A673 (cell line): Measurements from ENCODE around the gene VTN. TPM values are rescaled to one million over a fixed set of nuclear protein-coding genes. Genes with fewer than 3 reads are reported as not detected.

Source experiments
- BruUV-seq: library from RNA; stranded (reverse); fragments of 400-500 nt; replicated peaks from 2 replicates; lab custom pipeline; 2021; lab: Mats Ljungman, UMichigan
- CTCF ChIA-PET: fragments of 300-600 bp; sonication (Branson Sonifier 250); formaldehyde crosslinking; loops from one replicate; lab custom pipeline; 2022; ENCODE audit warnings: antibody characterized with exemption; lab: Charles Lee
- POLR2A ChIA-PET: fragments of 300-600 bp; sonication (Branson Sonifier 250); formaldehyde crosslinking; loops from one replicate; lab custom pipeline; 2022; ENCODE audit warnings: antibody characterized with exemption; ENCODE audit not compliant: low non-redundant PET; lab: Charles Lee
- DNase-seq: peaks from one replicate; pipeline ENCODE4 v3.0.0-alpha.2; 2015; ENCODE audit warnings: low spot score
- H3K27ac ChIP-seq: fragments of 200-600 bp; sonication (generic); 2 replicates; pipeline ENCODE4 v1.5.1; 2016; ENCODE audit warnings: mixed run types, low read depth, mild to moderate bottlenecking, mixed read lengths, antibody characterized with exemption, low read length; ENCODE audit not compliant: poor library complexity, severe bottlenecking
- H3K27me3 ChIP-seq: fragments of 200-600 bp; sonication (generic); replicated peaks from 2 replicates; pipeline ENCODE4 v1.6.1; 2017; ENCODE audit warnings: mixed run types, low read depth, mild to moderate bottlenecking, mixed read lengths, antibody characterized with exemption, low read length; ENCODE audit not compliant: insufficient read depth, poor library complexity
- H3K36me3 ChIP-seq: fragments of 200-600 bp; sonication (generic); 2 replicates; pipeline ENCODE4 v1.6.1; 2016; ENCODE audit warnings: mixed run types, mild to moderate bottlenecking, mixed read lengths, antibody characterized with exemption, low read length; ENCODE audit not compliant: insufficient read depth, poor library complexity, severe bottlenecking
- H3K4me1 ChIP-seq: fragments of 200-600 bp; sonication (generic); 2 replicates; pipeline ENCODE4 v1.6.1; 2017; ENCODE audit warnings: mixed run types, mild to moderate bottlenecking, mixed read lengths, antibody characterized with exemption, low read length; ENCODE audit not compliant: insufficient read depth, poor library complexity, severe bottlenecking
- H3K4me3 ChIP-seq: fragments of 200-600 bp; sonication (generic); 2 replicates; pipeline ENCODE4 v1.5.1; 2016; ENCODE audit warnings: low read depth, mixed run types, mild to moderate bottlenecking, mixed read lengths, low read length; ENCODE audit not compliant: poor library complexity, severe bottlenecking
- H3K9me3 ChIP-seq: fragments of 200-600 bp; sonication (generic); 2 replicates; pipeline ENCODE4 v1.6.1; 2016; ENCODE audit warnings: mixed run types, low read depth, mild to moderate bottlenecking, mixed read lengths, antibody characterized with exemption, low read length; ENCODE audit not compliant: poor library complexity, severe bottlenecking
- CTCF ChIP-seq: fragments of 300-800, 200-600 bp; sonication (generic); conservative IDR thresholded peaks from 2 replicates; pipeline ENCODE4 v1.5.1; 2017; ENCODE audit warnings: low read depth, mild to moderate bottlenecking, antibody characterized with exemption, low read length, moderate library complexity, mixed read lengths
- EZH2 ChIP-seq: fragments of 200-600 bp; sonication (generic); IDR thresholded peaks from 2 replicates; pipeline ENCODE4 v1.6.1; 2017; ENCODE audit warnings: borderline replicate concordance, low read depth, mild to moderate bottlenecking, mixed read lengths, antibody characterized with exemption, low read length; ENCODE audit not compliant: poor library complexity, severe bottlenecking
- intact Hi-C: fragments of 100-400 bp; cut with micrococcal nuclease; formaldehyde crosslinking; loops from one replicate; pipeline ENCODE4 v1.10.0; 2022; ENCODE audit not compliant: unreplicated experiment
- total RNA-seq: library from RNA; stranded (reverse); gene quantifications from 2 replicates; pipeline ENCODE4 v1.2.3, GENCODE V29; 2021

Gene VTN
- total RNA-seq, 1 experiment from 2014 or later = 0.26 TPM

GRCh38 chr17:28379814-28380801 is 10.0 kb upstream of the VTN start:
- BruUV-seq = no TSS peak

GRCh38 chr17:28372945-28373274 is 2.8 kb upstream of the VTN start:
- no peak for TF ChIP-seq CTCF
- TF ChIP-seq EZH2 = no peak
- Histone ChIP-seq H3K9me3 (no peaks in the 10 kb centered on the region), H3K4me3 (peak overlapping the region; percentile 87), H3K27me3 (no peaks in the 10 kb centered on the region), H3K36me3 (no peaks in the 10 kb centered on the region), H3K4me1 (peaks cover 17% of the 10 kb centered on the region), H3K27ac (no peak overlapping the region)
- intact Hi-C loops = no loop called here
- POLR2A ChIA-PET = no interaction called here
- CTCF ChIA-PET = no interaction called here
- BruUV-seq = no TSS peak
- no peak for DNase-seq

More at GRCh38 chr17:28379814-28380801, 10.0 kb upstream of the VTN start:
- H3K27me3 ChIP-seq = no peaks in the 10 kb centered on the region
- intact Hi-C loops = no loop called here
- no peaks in the 10 kb centered on the region for H3K4me1 ChIP-seq
- H3K9me3 ChIP-seq = no peaks in the 10 kb centered on the region
- ChIA-PET POLR2A (no interaction called here), CTCF (no interaction called here)
- no peak overlapping the region for H3K27ac ChIP-seq
- H3K36me3 ChIP-seq = no peaks in the 10 kb centered on the region
- TF ChIP-seq EZH2 (no peak), CTCF (no peak)
- DNase-seq = no peak
- no peak overlapping the region for H3K4me3 ChIP-seq

- intact Hi-C loops = no loop called here
- H3K4me1 ChIP-seq = peaks cover 17% of the 10 kb centered on the region
- peak overlapping the region; percentile 64 for H3K27ac ChIP-seq
- no peaks in the 10 kb centered on the region for H3K9me3 ChIP-seq
- no peaks in the 10 kb centered on the region for H3K27me3 ChIP-seq
- ChIA-PET POLR2A (interaction anchor here (1.3 kb wide), 1 partner anchor 15 kb away, joined by 3 read pairs; a partner anchor contains a TSS), CTCF (no interaction called here)
- H3K36me3 ChIP-seq = no peaks in the 10 kb centered on the region
- peak; percentile 53 for DNase-seq
- no TSS peak for BruUV-seq
- no peak for TF ChIP-seq CTCF
- peak overlapping the region; percentile 87 for H3K4me3 ChIP-seq
These were observed 2.3 kb upstream of the VTN start for GRCh38 chr17:28372203-28372944.
